Osteoblast (primary cell): ENCODE results near the gene TLCD5. TPM values are rescaled to one million over a fixed set of nuclear protein-coding genes. Genes with fewer than 3 reads are reported as not detected.

ENCODE experiments used
- DNase-seq: peaks from one replicate; pipeline ENCODE4 v3.0.0; 2011; ENCODE audit warnings: low spot score, mixed read lengths; ENCODE audit not compliant: insufficient read length; ENCODE audit errors: missing footprints
- H2AFZ ChIP-seq: 2 replicates; pipeline ENCODE4 v1.6.0; 2011; ENCODE audit warnings: mild to moderate bottlenecking, low read length
- H3K27ac ChIP-seq: 2 replicates; pipeline ENCODE4 v1.5.1; 2011; ENCODE audit warnings: mild to moderate bottlenecking, low read depth, low read length, moderate library complexity
- H3K27me3 ChIP-seq: 2 replicates; pipeline ENCODE4 v1.6.0; 2012; ENCODE audit warnings: mild to moderate bottlenecking, control low read depth, inconsistent platforms, low read length, moderate library complexity; ENCODE audit not compliant: insufficient read depth
- H3K36me3 ChIP-seq: 2 replicates; pipeline ENCODE4 v1.5.1; 2011; ENCODE audit warnings: mild to moderate bottlenecking, low read length, control low read depth, moderate library complexity; ENCODE audit not compliant: insufficient read depth
- H3K4me1 ChIP-seq: 2 replicates; pipeline ENCODE4 v1.5.1; 2011; ENCODE audit warnings: mild to moderate bottlenecking, low read length, control low read depth, moderate library complexity; ENCODE audit not compliant: insufficient read depth
- H3K4me2 ChIP-seq: 2 replicates; pipeline ENCODE4 v1.6.0; 2011; ENCODE audit warnings: mild to moderate bottlenecking, low read length; ENCODE audit not compliant: insufficient read depth
- H3K4me3 ChIP-seq: fragments of 200-600 bp; sonication (generic); 3 replicates; pipeline ENCODE4 v1.5.1; 2012; ENCODE audit warnings: mild to moderate bottlenecking, low read length, inconsistent platforms; ENCODE audit not compliant: insufficient read depth
- H3K79me2 ChIP-seq: 2 replicates; pipeline ENCODE4 v1.6.0; 2012; ENCODE audit warnings: mild to moderate bottlenecking, low read length, control low read depth, inconsistent platforms; ENCODE audit not compliant: insufficient read depth
- H3K9me3 ChIP-seq: 2 replicates; pipeline ENCODE4 v1.5.1; 2011; ENCODE audit warnings: low read depth, low read length, control low read depth
- H4K20me1 ChIP-seq: 2 replicates; pipeline ENCODE4 v1.6.0; 2012; ENCODE audit warnings: mild to moderate bottlenecking, low read length, control low read depth; ENCODE audit not compliant: insufficient read depth
- CTCF ChIP-seq: IDR thresholded peaks from 2 replicates; pipeline ENCODE4 v1.5.1; 2011; ENCODE audit warnings: mild to moderate bottlenecking, low read depth, low read length, moderate library complexity; ENCODE audit errors: extremely low read depth
- total RNA-seq: library from RNA; depleted of rRNA; stranded (reverse); fragments of >200 nt; gene quantifications from 2 replicates; pipeline ENCODE4 v1.2.3, GENCODE V29; 2012

The TLCD5 gene
- total RNA-seq, 1 donor = 11.9 TPM

GRCh38 chr11:120316880-120317688, 8.0 kb upstream of the TLCD5 start:
- H3K36me3 ChIP-seq = no peaks in the 10 kb centered on the region
- H3K4me3 ChIP-seq = no peak overlapping the region
- H2AFZ ChIP-seq = peak overlapping the region; percentile 54

GRCh38 chr11:120317689-120318480, 7.2 kb upstream of the TLCD5 start:
- no peak for TF ChIP-seq CTCF

More at GRCh38 chr11:120316880-120317688, 8.0 kb upstream of the TLCD5 start:
- peak; percentile 81 for DNase-seq
- Histone ChIP-seq H3K4me2 (peak overlapping the region; percentile 56), H3K4me1 (peaks cover 11% of the 10 kb centered on the region), H3K9me3 (no peaks in the 10 kb centered on the region), H4K20me1 (no peaks in the 10 kb centered on the region), H3K27ac (no peak overlapping the region), H3K79me2 (no peaks in the 10 kb centered on the region), H3K27me3 (peaks cover 20% of the 10 kb centered on the region)
- TF ChIP-seq CTCF = no peak

GRCh38 chr11:120318906-120319305, 6.2 kb upstream of the TLCD5 start:
- H3K4me2 ChIP-seq = no peak overlapping the region
- H3K4me1 ChIP-seq = peaks cover 11% of the 10 kb centered on the region
- no peak overlapping the region for H3K27ac ChIP-seq
- no peaks in the 10 kb centered on the region for H3K79me2 ChIP-seq
- H3K9me3 ChIP-seq = no peaks in the 10 kb centered on the region
- H3K27me3 ChIP-seq = peaks cover 20% of the 10 kb centered on the region
- no peak for TF ChIP-seq CTCF
- H3K4me3 ChIP-seq = no peak overlapping the region
- no peak for DNase-seq
- no peaks in the 10 kb centered on the region for H4K20me1 ChIP-seq
- H3K36me3 ChIP-seq = no peaks in the 10 kb centered on the region
- H2AFZ ChIP-seq = no peak overlapping the region

More at GRCh38 chr11:120317689-120318480, 7.2 kb upstream of the TLCD5 start:
- Histone ChIP-seq H2AFZ (no peak overlapping the region), H4K20me1 (no peaks in the 10 kb centered on the region), H3K4me2 (no peak overlapping the region), H3K27ac (no peak overlapping the region), H3K4me1 (peaks cover 11% of the 10 kb centered on the region), H3K27me3 (peaks cover 20% of the 10 kb centered on the region), H3K79me2 (no peaks in the 10 kb centered on the region), H3K36me3 (no peaks in the 10 kb centered on the region), H3K4me3 (no peak overlapping the region), H3K9me3 (no peaks in the 10 kb centered on the region)
- no peak for DNase-seq

- Histone ChIP-seq H3K4me1 (peaks cover 36% of the 10 kb centered on the region), H3K9me3 (no peaks in the 10 kb centered on the region), H3K27me3 (no peaks in the 10 kb centered on the region), H3K27ac (peak overlapping the region; percentile 94), H4K20me1 (no peaks in the 10 kb centered on the region), H2AFZ (no peak overlapping the region), H3K4me2 (peak overlapping the region; percentile 91), H3K36me3 (peaks cover 12% of the 10 kb centered on the region), H3K4me3 (peak overlapping the region; percentile 79), H3K79me2 (peaks cover 26% of the 10 kb centered on the region)
- no peak for DNase-seq
- TF ChIP-seq CTCF = no peak
Measured at GRCh38 chr11:120326228-120326627, 1.1 kb downstream of the TLCD5 start.
